IMR-90 (cell line): Measurements from ENCODE around the gene PILRB.

ENCODE experiments used
- BHLHE40 ChIP-seq: fragments of 150-350 bp; IDR thresholded peaks from 2 replicates; pipeline ENCODE4 v1.6.1; 2016; ENCODE audit warnings: mild to moderate bottlenecking, low read depth, low read length
- CEBPB ChIP-seq: IDR thresholded peaks from 2 replicates; pipeline ENCODE4 v1.6.1; 2012; ENCODE audit warnings: low read depth, low read length, improper control_type of control experiment
- CHD1 ChIP-seq: IDR thresholded peaks from 2 replicates; pipeline ENCODE4 v1.6.1; 2012; ENCODE audit warnings: low read depth, low read length, improper control_type of control experiment
- CTCF ChIP-seq: conservative IDR thresholded peaks from 2 replicates; pipeline ENCODE4 v1.5.1; 2012; ENCODE audit warnings: mild to moderate bottlenecking, low read depth, low read length, improper control_type of control experiment
- ELK1 ChIP-seq: fragments of 150-350 bp; IDR thresholded peaks from 2 replicates; pipeline ENCODE4 v1.6.1; 2016; ENCODE audit warnings: low read depth, mild to moderate bottlenecking, low read length, moderate library complexity, borderline replicate concordance
- FOS ChIP-seq: fragments of 150-350 bp; IDR thresholded peaks from 2 replicates; pipeline ENCODE4 v1.6.1; 2016; ENCODE audit warnings: low read depth, low read length
- MAFK ChIP-seq: IDR thresholded peaks from 2 replicates; pipeline ENCODE4 v1.6.1; 2012; ENCODE audit warnings: low read depth, low read length, improper control_type of control experiment
- MAZ ChIP-seq: IDR thresholded peaks from 2 replicates; pipeline ENCODE4 v1.6.1; 2012; ENCODE audit warnings: low read depth, mild to moderate bottlenecking, low read length, improper control_type of control experiment, moderate library complexity, borderline replicate concordance
- MXI1 ChIP-seq: IDR thresholded peaks from 2 replicates; pipeline ENCODE4 v1.6.1; 2012; ENCODE audit warnings: low read depth, mild to moderate bottlenecking, low read length, moderate library complexity, borderline replicate concordance
- POLR2A ChIP-seq: IDR thresholded peaks from 2 replicates; pipeline ENCODE4 v1.6.1; 2012; ENCODE audit warnings: mild to moderate bottlenecking, low read depth, low read length
- RAD21 ChIP-seq: IDR thresholded peaks from 2 replicates; pipeline ENCODE4 v1.6.1; 2012; ENCODE audit warnings: low read length, improper control_type of control experiment
- RCOR1 ChIP-seq: IDR thresholded peaks from 2 replicates; pipeline ENCODE4 v1.6.1; 2012; ENCODE audit warnings: mild to moderate bottlenecking, low read length, improper control_type of control experiment; ENCODE audit not compliant: insufficient replicate concordance
- RFX5 ChIP-seq: IDR thresholded peaks from 2 replicates; pipeline ENCODE4 v1.8.0; 2012; ENCODE audit warnings: low read depth, mild to moderate bottlenecking, low read length, moderate library complexity
- SMC3 ChIP-seq: fragments of 150-350 bp; IDR thresholded peaks from 2 replicates; pipeline ENCODE4 v1.6.1; 2016; ENCODE audit warnings: low read depth, mild to moderate bottlenecking, antibody characterized with exemption, low read length, moderate library complexity

GRCh38 chr7:100346921-100347320 lies 11.0 kb upstream of the PILRB start:
- TF ChIP-seq POLR2A (no peak), CTCF (no peak), RFX5 (no peak), FOS (no peak), RAD21 (no peak), RCOR1 (no peak), CHD1 (no peak), MAFK (no peak), ELK1 (no peak), CEBPB (no peak), SMC3 (no peak), MAZ (no peak), MXI1 (no peak), BHLHE40 (no peak)
